ENCODE results near the gene CADM1.

DNA sequence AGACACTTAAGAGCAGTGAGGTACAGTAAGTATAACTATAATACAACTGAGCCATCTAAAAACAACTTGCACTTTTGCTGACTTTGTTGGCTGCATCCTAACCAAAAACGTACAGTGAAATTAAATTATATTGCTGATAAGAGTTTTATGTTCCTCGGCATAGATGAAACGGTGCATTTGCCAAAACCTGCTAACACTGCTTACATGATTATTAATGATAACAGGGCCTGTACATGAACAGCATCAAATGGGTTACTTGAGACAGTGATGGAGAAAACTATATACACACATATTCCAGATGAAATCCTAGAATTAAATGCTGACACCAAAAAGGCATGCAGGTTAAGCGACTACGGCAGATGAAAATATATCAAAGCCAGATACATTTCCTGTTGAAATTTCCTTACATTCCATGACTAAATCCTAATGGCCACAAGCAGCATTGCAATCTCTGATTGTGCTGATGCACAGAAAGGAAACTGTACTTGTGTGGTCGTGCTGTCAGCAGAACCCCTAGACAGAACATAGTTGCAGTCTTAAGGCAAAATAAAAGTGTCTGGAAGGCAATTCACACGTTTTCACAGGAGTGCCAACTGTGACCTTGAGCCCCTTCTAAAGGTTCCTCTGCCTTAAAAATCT lies 143.9 kb downstream of the CADM1 start:
- no peak for TF ChIP-seq CTCF (IDR thresholded peaks at IDR 0.05)
- no peak for TF ChIP-seq POLR2A (IDR thresholded peaks at IDR 0.05)

Measured in prostate gland (tissue), 2 donors.